ENCODE measurements around the gene TSSK6. TPM values are rescaled to one million over a fixed set of nuclear protein-coding genes. Genes with fewer than 3 reads are reported as not detected.

Gene TSSK6
- total RNA-seq, 1 experiment from 2014 or later, result 5.0 TPM

GRCh38 chr19:19487950-19488874 lies 27.1 kb downstream of the TSSK6 start:
- Histone ChIP-seq H4K20me1 (ENCODE audit: insufficient read depth, low read depth, low read length) (peaks cover 5% of the 10 kb centered on the region; the same call in 1 of the 2 replicates), H3K9me3 (ENCODE audit: low read length) (no peaks in the 10 kb centered on the region), H3K27ac (ENCODE audit: low read length) (peak overlapping the region; percentile 74), H3K4me1 (ENCODE audit: low read length) (peaks cover 66% of the 10 kb centered on the region), H3K79me2 (ENCODE audit: low read length) (peaks cover 82% of the 10 kb centered on the region), H3K27me3 (ENCODE audit: low read length) (no peaks in the 10 kb centered on the region), H3K9ac (ENCODE audit: low read length) (peak overlapping the region; percentile 50), H3K36me3 (ENCODE audit: insufficient read depth, low read length) (peaks cover 10% of the 10 kb centered on the region; the same call in 1 of the 2 replicates), H2AFZ (ENCODE audit: low read length) (no peak overlapping the region), H3K4me3 (ENCODE audit: low read length) (no peak overlapping the region), H3K9me2 (replicated peaks; ENCODE audit: insufficient read depth, low read length) (no peaks in the 10 kb centered on the region), H3K4me2 (ENCODE audit: low read depth, low read length, poor library complexity, severe bottlenecking) (peak overlapping the region; percentile 58)
- DNase-seq, result no peak

- Histone ChIP-seq H3K36me3 (ENCODE audit: insufficient read depth, low read length) (peaks cover 8% of the 10 kb centered on the region; the same call in 1 of the 2 replicates), H2AFZ (ENCODE audit: low read length) (no peak overlapping the region), H4K20me1 (ENCODE audit: insufficient read depth, low read depth, low read length) (peaks cover 4% of the 10 kb centered on the region; the same call in 1 of the 2 replicates), H3K4me1 (ENCODE audit: low read length) (peaks cover 66% of the 10 kb centered on the region), H3K9me2 (replicated peaks; ENCODE audit: insufficient read depth, low read length) (no peaks in the 10 kb centered on the region), H3K9ac (ENCODE audit: low read length) (peak overlapping the region; percentile 25), H3K9me3 (ENCODE audit: low read length) (no peaks in the 10 kb centered on the region), H3K4me2 (ENCODE audit: low read depth, low read length, poor library complexity, severe bottlenecking) (no peak overlapping the region), H3K27ac (ENCODE audit: low read length) (no peak overlapping the region), H3K4me3 (ENCODE audit: low read length) (no peak overlapping the region), H3K27me3 (ENCODE audit: low read length) (no peaks in the 10 kb centered on the region), H3K79me2 (ENCODE audit: low read length) (peaks cover 85% of the 10 kb centered on the region)
- DNase-seq, result no peak
Measured at GRCh38 chr19:19487077-19487949, 28.0 kb downstream of the TSSK6 start.

GRCh38 chr19:19486343-19487076 lies 28.8 kb downstream of the TSSK6 start:
- no peak overlapping the region for H3K27ac ChIP-seq (ENCODE audit: low read length)
- no peak for DNase-seq
- H2AFZ ChIP-seq (ENCODE audit: low read length), result no peak overlapping the region
- H3K4me1 ChIP-seq (ENCODE audit: low read length), result peaks cover 66% of the 10 kb centered on the region
- no peak overlapping the region for H3K4me2 ChIP-seq (ENCODE audit: low read depth, low read length, poor library complexity, severe bottlenecking)
- H4K20me1 ChIP-seq (ENCODE audit: insufficient read depth, low read depth, low read length), result no peaks in the 10 kb centered on the region; the same call in 1 of the 2 replicates
- no peaks in the 10 kb centered on the region for H3K9me2 ChIP-seq (replicated peaks; ENCODE audit: insufficient read depth, low read length)
- peak overlapping the region; percentile 9; the same call in 1 of the 2 replicates for H3K9ac ChIP-seq (ENCODE audit: low read length)
- no peaks in the 10 kb centered on the region for H3K27me3 ChIP-seq (ENCODE audit: low read length)
- H3K4me3 ChIP-seq (ENCODE audit: low read length), result no peak overlapping the region
- peaks cover 83% of the 10 kb centered on the region for H3K79me2 ChIP-seq (ENCODE audit: low read length)
- H3K36me3 ChIP-seq (ENCODE audit: insufficient read depth, low read length), result peaks cover 8% of the 10 kb centered on the region; the same call in 1 of the 2 replicates
- H3K9me3 ChIP-seq (ENCODE audit: low read length), result no peaks in the 10 kb centered on the region

- peak overlapping the region; percentile 9; the same call in 1 of the 2 replicates for H3K9ac ChIP-seq (ENCODE audit: low read length)
- H3K4me2 ChIP-seq (ENCODE audit: low read depth, low read length, poor library complexity, severe bottlenecking), result no peak overlapping the region
- no peaks in the 10 kb centered on the region; the same call in 1 of the 2 replicates for H4K20me1 ChIP-seq (ENCODE audit: insufficient read depth, low read depth, low read length)
- H3K79me2 ChIP-seq (ENCODE audit: low read length), result peaks cover 83% of the 10 kb centered on the region
- DNase-seq, result no peak
- no peaks in the 10 kb centered on the region for H3K27me3 ChIP-seq (ENCODE audit: low read length)
- no peak overlapping the region for H3K4me3 ChIP-seq (ENCODE audit: low read length)
- peaks cover 6% of the 10 kb centered on the region; the same call in 1 of the 2 replicates for H3K36me3 ChIP-seq (ENCODE audit: insufficient read depth, low read length)
- H2AFZ ChIP-seq (ENCODE audit: low read length), result no peak overlapping the region
- H3K9me3 ChIP-seq (ENCODE audit: low read length), result no peaks in the 10 kb centered on the region
- H3K27ac ChIP-seq (ENCODE audit: low read length), result no peak overlapping the region
- peaks cover 66% of the 10 kb centered on the region for H3K4me1 ChIP-seq (ENCODE audit: low read length)
- H3K9me2 ChIP-seq (replicated peaks; ENCODE audit: insufficient read depth, low read length), result no peaks in the 10 kb centered on the region
Measured at GRCh38 chr19:19485998-19486290, 29.4 kb downstream of the TSSK6 start.

GRCh38 chr19:19485161-19485997 lies 30.0 kb downstream of the TSSK6 start:
- Histone ChIP-seq H3K4me2 (ENCODE audit: low read depth, low read length, poor library complexity, severe bottlenecking) (no peak overlapping the region), H3K9me2 (replicated peaks; ENCODE audit: insufficient read depth, low read length) (no peaks in the 10 kb centered on the region), H3K9me3 (ENCODE audit: low read length) (no peaks in the 10 kb centered on the region), H3K27ac (ENCODE audit: low read length) (peak overlapping the region; percentile 55), H3K79me2 (ENCODE audit: low read length) (peaks cover 83% of the 10 kb centered on the region), H4K20me1 (ENCODE audit: insufficient read depth, low read depth, low read length) (no peaks in the 10 kb centered on the region; the same call in 1 of the 2 replicates), H2AFZ (ENCODE audit: low read length) (no peak overlapping the region), H3K27me3 (ENCODE audit: low read length) (no peaks in the 10 kb centered on the region), H3K4me3 (ENCODE audit: low read length) (no peak overlapping the region), H3K36me3 (ENCODE audit: insufficient read depth, low read length) (0 out of 2 replicates have a peak, but pooled peaks cover 2% of the 10 kb centered on the region), H3K9ac (ENCODE audit: low read length) (peak overlapping the region; percentile 15), H3K4me1 (ENCODE audit: low read length) (peaks cover 66% of the 10 kb centered on the region)
- peak; percentile 66 for DNase-seq

GRCh38 chr19:19482809-19483596 lies 32.3 kb downstream of the TSSK6 start:
- no peaks in the 10 kb centered on the region for H3K9me3 ChIP-seq (ENCODE audit: low read length)
- no peaks in the 10 kb centered on the region; the same call in 1 of the 2 replicates for H4K20me1 ChIP-seq (ENCODE audit: insufficient read depth, low read depth, low read length)
- no peaks in the 10 kb centered on the region for H3K9me2 ChIP-seq (replicated peaks; ENCODE audit: insufficient read depth, low read length)
- H2AFZ ChIP-seq (ENCODE audit: low read length), result no peak overlapping the region
- H3K4me1 ChIP-seq (ENCODE audit: low read length), result peaks cover 42% of the 10 kb centered on the region
- H3K9ac ChIP-seq (ENCODE audit: low read length), result no peak overlapping the region
- no peak for DNase-seq
- no peaks in the 10 kb centered on the region for H3K27me3 ChIP-seq (ENCODE audit: low read length)
- peaks cover 89% of the 10 kb centered on the region for H3K79me2 ChIP-seq (ENCODE audit: low read length)
- H3K27ac ChIP-seq (ENCODE audit: low read length), result no peak overlapping the region
- H3K4me3 ChIP-seq (ENCODE audit: low read length), result no peak overlapping the region
- no peak overlapping the region for H3K4me2 ChIP-seq (ENCODE audit: low read depth, low read length, poor library complexity, severe bottlenecking)
- H3K36me3 ChIP-seq (ENCODE audit: insufficient read depth, low read length), result 0 out of 2 replicates have a peak, but pooled peaks cover 2% of the 10 kb centered on the region

All from Karpas-422 (cell line).